HepG2 (cell line): ENCODE data around the gene ITGAE. TPM values are rescaled to one million over a fixed set of nuclear protein-coding genes. Genes with fewer than 3 reads are reported as not detected.

Experiments
- HNRNPH1 ChIP-seq: fragments of 200-400 bp; formaldehyde crosslinking; optimal IDR thresholded peaks from 2 replicates; pipeline ENCODE3; 2017; ENCODE audit warnings: mild to moderate bottlenecking, low read depth, low read length
- HOXA9 ChIP-seq: sonication (generic); formaldehyde crosslinking; IDR thresholded peaks from 2 replicates; pipeline ENCODE4 v1.8.1; 2022; ENCODE audit warnings: missing genetic modification reagents, mild to moderate bottlenecking, moderate library complexity, borderline replicate concordance
- KLF9 ChIP-seq: IDR thresholded peaks from 2 replicates; pipeline ENCODE4 v1.6.1; 2016; ENCODE audit warnings: low read depth
- MED1 ChIP-seq: sonication (generic); formaldehyde crosslinking; IDR thresholded peaks from 2 replicates; pipeline ENCODE4 v1.4.0; 2020; ENCODE audit warnings: missing genetic modification reagents
- NFKB2 ChIP-seq: sonication (generic); formaldehyde crosslinking; IDR thresholded peaks from 2 replicates; pipeline ENCODE4 v1.4.0; 2020; ENCODE audit warnings: missing genetic modification reagents, borderline replicate concordance
- POLR2G ChIP-seq: fragments of 200-400 bp; formaldehyde crosslinking; IDR thresholded peaks from 2 replicates; pipeline ENCODE4 v1.6.1; 2018; ENCODE audit warnings: mild to moderate bottlenecking, low read depth, low read length, moderate library complexity
- ZFX ChIP-seq: sonication (generic); formaldehyde crosslinking; IDR thresholded peaks from 2 replicates; pipeline ENCODE4 v1.4.0; 2020; ENCODE audit warnings: mild to moderate bottlenecking, low read depth, missing genetic modification reagents, moderate library complexity
- ZNF205 ChIP-seq: IDR thresholded peaks from 2 replicates; pipeline ENCODE4 v1.6.1; 2018; ENCODE audit warnings: missing biosample characterization, missing genetic modification reagents
- ZNF549 ChIP-seq: sonication (generic); formaldehyde crosslinking; IDR thresholded peaks from 2 replicates; pipeline ENCODE4 v1.5.0; 2020; ENCODE audit warnings: missing genetic modification reagents
- polyA plus RNA-seq, 8 experiments: library from polyadenylated mRNA; depleted of rRNA in 3 of 8; stranded (reverse) in 7 of 8; unstranded in 1 of 8; fragments of >200 nt; fragmentation: Illumina TruSeq in 4 of 8; extraction: Trizol in 4 of 8; gene quantifications; 2 replicates each; pipeline versions ENCODE4 v1.2.1 to v1.2.3, GENCODE V29; 2011 to 2016; ENCODE audit warnings: low read depth in 4 of 8, missing spikeins in 1 of 8, mixed read lengths in 1 of 8; ENCODE audit not compliant: insufficient read depth in 1 of 8
- total RNA-seq, 5 experiments: library from RNA; depleted of rRNA; stranded (reverse); fragments of >200 nt; fragmentation: Illumina TruSeq; extraction: Trizol; gene quantifications; 2 replicates each; pipeline ENCODE4 v1.2.3, GENCODE V29; 2016; ENCODE audit warnings: low read depth in 1 of 5
- TF ChIP-seq, protein P1 (sequence below): sonication (generic); formaldehyde crosslinking; IDR thresholded peaks from 2 replicates; pipeline ENCODE4 v1.5.0; 2020; ENCODE audit warnings: mild to moderate bottlenecking, missing genetic modification reagents, borderline replicate concordance
- TF ChIP-seq, protein P2 (sequence below): IDR thresholded peaks from 2 replicates; pipeline ENCODE4 v1.6.1; 2016
- TF ChIP-seq, protein P3 (sequence below): sonication (generic); formaldehyde crosslinking; IDR thresholded peaks from 2 replicates; pipeline ENCODE4 v1.4.0; 2020; ENCODE audit warnings: missing genetic modification reagents
- TF ChIP-seq, protein P4 (sequence below): sonication (generic); formaldehyde crosslinking; IDR thresholded peaks from 2 replicates; pipeline ENCODE4 v1.8.1; 2023; ENCODE audit warnings: mild to moderate bottlenecking, moderate library complexity, missing genetic modification reagents
- TF ChIP-seq, protein P5 (sequence below): sonication (generic); formaldehyde crosslinking; IDR thresholded peaks from 2 replicates; pipeline ENCODE4 v1.5.0; 2020; ENCODE audit warnings: missing genetic modification reagents
- TF ChIP-seq, protein P6 (sequence below): sonication (generic); formaldehyde crosslinking; IDR thresholded peaks from 2 replicates; pipeline ENCODE4 v1.4.0; 2020; ENCODE audit warnings: missing genetic modification reagents, borderline replicate concordance

Gene ITGAE
- total and polyA plus RNA-seq, 2 of the 13 experiments (the other 11 are each of a cell fraction or from before 2014, with no cell fraction given), result 42.3 to 49.0 TPM

DNA sequence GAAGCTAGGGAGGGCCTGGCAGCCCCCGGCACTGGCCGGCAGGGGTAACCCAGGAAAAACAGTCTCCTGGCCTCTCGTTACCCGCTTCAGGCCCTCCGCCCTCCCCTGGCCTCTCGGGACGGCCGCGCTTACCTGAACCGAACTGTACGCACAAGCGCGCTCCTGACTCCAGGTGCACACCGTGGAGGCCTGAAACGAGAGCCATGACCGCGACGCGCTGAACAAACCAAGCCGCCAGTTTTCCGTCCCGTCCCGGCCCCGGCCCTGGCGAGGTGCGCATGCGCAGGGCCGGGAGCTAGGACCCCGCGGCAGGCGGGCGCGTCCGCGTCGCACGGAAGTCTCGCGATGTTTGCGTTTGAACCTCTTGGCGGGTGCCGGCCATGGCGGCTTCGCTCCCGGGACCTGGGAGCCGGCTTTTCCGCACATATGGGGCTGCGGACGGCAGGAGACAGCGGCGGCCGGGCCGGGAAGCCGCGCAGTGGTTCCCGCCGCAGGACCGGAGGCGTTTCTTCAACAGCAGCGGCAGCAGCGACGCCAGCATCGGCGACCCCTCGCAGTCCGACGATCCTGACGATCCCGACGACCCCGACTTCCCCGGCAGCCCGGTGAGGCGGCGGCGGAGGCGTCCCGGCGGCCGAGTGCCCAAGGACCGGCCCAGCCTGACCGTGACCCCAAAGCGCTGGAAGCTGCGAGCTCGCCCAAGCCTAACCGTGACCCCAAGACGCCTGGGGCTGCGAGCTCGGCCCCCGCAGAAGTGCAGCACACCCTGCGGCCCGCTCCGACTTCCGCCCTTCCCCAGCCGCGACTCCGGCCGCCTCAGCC is 77.2 kb downstream of the ITGAE start, which contains the start of gene HASPIN (continued):
- TF ChIP-seq, protein P1, sequence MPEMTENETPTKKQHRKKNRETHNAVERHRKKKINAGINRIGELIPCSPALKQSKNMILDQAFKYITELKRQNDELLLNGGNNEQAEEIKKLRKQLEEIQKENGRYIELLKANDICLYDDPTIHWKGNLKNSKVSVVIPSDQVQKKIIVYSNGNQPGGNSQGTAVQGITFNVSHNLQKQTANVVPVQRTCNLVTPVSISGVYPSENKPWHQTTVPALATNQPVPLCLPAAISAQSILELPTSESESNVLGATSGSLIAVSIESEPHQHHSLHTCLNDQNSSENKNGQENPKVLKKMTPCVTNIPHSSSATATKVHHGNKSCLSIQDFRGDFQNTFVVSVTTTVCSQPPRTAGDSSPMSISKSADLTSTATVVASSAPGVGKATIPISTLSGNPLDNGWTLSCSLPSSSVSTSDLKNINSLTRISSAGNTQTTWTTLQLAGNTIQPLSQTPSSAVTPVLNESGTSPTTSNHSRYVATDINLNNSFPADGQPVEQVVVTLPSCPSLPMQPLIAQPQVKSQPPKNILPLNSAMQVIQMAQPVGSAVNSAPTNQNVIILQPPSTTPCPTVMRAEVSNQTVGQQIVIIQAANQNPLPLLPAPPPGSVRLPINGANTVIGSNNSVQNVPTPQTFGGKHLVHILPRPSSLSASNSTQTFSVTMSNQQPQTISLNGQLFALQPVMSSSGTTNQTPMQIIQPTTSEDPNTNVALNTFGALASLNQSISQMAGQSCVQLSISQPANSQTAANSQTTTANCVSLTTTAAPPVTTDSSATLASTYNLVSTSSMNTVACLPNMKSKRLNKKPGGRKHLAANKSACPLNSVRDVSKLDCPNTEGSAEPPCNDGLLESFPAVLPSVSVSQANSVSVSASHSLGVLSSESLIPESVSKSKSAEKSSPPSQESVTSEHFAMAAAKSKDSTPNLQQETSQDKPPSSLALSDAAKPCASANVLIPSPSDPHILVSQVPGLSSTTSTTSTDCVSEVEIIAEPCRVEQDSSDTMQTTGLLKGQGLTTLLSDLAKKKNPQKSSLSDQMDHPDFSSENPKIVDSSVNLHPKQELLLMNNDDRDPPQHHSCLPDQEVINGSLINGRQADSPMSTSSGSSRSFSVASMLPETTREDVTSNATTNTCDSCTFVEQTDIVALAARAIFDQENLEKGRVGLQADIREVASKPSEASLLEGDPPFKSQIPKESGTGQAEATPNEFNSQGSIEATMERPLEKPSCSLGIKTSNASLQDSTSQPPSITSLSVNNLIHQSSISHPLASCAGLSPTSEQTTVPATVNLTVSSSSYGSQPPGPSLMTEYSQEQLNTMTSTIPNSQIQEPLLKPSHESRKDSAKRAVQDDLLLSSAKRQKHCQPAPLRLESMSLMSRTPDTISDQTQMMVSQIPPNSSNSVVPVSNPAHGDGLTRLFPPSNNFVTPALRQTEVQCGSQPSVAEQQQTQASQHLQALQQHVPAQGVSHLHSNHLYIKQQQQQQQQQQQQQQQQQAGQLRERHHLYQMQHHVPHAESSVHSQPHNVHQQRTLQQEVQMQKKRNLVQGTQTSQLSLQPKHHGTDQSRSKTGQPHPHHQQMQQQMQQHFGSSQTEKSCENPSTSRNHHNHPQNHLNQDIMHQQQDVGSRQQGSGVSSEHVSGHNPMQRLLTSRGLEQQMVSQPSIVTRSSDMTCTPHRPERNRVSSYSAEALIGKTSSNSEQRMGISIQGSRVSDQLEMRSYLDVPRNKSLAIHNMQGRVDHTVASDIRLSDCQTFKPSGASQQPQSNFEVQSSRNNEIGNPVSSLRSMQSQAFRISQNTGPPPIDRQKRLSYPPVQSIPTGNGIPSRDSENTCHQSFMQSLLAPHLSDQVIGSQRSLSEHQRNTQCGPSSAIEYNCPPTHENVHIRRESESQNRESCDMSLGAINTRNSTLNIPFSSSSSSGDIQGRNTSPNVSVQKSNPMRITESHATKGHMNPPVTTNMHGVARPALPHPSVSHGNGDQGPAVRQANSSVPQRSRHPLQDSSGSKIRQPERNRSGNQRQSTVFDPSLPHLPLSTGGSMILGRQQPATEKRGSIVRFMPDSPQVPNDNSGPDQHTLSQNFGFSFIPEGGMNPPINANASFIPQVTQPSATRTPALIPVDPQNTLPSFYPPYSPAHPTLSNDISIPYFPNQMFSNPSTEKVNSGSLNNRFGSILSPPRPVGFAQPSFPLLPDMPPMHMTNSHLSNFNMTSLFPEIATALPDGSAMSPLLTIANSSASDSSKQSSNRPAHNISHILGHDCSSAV (CRISPR knock-in tag), result no peak
- TF ChIP-seq, protein P2, sequence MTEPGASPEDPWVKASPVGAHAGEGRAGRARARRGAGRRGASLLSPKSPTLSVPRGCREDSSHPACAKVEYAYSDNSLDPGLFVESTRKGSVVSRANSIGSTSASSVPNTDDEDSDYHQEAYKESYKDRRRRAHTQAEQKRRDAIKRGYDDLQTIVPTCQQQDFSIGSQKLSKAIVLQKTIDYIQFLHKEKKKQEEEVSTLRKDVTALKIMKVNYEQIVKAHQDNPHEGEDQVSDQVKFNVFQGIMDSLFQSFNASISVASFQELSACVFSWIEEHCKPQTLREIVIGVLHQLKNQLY, result no peak
- TF ChIP-seq HOXA9 (CRISPR knock-in tag), result peak; percentile 69; the same call in 1 of the 2 replicates
- TF ChIP-seq, protein P3, sequence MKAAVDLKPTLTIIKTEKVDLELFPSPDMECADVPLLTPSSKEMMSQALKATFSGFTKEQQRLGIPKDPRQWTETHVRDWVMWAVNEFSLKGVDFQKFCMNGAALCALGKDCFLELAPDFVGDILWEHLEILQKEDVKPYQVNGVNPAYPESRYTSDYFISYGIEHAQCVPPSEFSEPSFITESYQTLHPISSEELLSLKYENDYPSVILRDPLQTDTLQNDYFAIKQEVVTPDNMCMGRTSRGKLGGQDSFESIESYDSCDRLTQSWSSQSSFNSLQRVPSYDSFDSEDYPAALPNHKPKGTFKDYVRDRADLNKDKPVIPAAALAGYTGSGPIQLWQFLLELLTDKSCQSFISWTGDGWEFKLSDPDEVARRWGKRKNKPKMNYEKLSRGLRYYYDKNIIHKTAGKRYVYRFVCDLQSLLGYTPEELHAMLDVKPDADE (CRISPR knock-in tag), result no peak
- TF ChIP-seq, protein P4, sequence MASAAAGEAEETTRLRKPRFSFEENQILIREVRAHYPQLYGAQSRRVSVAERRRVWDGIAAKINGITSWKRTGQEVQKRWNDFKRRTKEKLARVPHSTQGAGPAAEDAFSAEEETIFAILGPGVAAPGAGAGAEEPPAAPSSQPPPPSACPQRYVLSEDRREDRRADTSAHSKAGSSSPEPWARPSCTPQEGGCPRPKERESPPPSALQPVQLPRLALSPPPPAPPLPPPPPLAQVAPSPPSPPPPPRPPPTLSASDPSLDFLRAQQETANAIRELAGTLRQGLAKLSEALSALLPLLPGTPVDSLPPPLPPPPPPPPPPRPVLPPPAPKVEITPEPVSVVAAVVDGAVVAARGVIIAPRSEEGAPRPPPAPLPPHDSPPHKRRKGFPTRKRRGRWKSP (CRISPR knock-in tag), result no peak; the same call in 1 of the 2 replicates
- peak; percentile 55; the same call in 1 of the 2 replicates for TF ChIP-seq MED1 (CRISPR knock-in tag)
- TF ChIP-seq, protein P5, sequence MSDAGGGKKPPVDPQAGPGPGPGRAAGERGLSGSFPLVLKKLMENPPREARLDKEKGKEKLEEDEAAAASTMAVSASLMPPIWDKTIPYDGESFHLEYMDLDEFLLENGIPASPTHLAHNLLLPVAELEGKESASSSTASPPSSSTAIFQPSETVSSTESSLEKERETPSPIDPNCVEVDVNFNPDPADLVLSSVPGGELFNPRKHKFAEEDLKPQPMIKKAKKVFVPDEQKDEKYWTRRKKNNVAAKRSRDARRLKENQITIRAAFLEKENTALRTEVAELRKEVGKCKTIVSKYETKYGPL (CRISPR knock-in tag), result no peak
- peak; percentile 41; the same call in 1 of the 2 replicates for TF ChIP-seq KLF9 (CRISPR knock-in tag)
- TF ChIP-seq, protein P6, sequence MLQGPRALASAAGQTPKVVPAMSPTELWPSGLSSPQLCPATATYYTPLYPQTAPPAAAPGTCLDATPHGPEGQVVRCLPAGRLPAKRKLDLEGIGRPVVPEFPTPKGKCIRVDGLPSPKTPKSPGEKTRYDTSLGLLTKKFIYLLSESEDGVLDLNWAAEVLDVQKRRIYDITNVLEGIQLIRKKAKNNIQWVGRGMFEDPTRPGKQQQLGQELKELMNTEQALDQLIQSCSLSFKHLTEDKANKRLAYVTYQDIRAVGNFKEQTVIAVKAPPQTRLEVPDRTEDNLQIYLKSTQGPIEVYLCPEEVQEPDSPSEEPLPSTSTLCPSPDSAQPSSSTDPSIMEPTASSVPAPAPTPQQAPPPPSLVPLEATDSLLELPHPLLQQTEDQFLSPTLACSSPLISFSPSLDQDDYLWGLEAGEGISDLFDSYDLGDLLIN (CRISPR knock-in tag), result no peak
- TF ChIP-seq ZNF549 (CRISPR knock-in tag), result no peak
- 0 out of 2 replicates have a peak, but pooled peaks have one; percentile 62 for TF ChIP-seq NFKB2 (CRISPR knock-in tag)
- peak; percentile 99 for TF ChIP-seq ZFX (CRISPR knock-in tag)
- peak; percentile 60 for TF ChIP-seq ZNF205 (CRISPR knock-in tag)
- TF ChIP-seq HNRNPH1, result peak; percentile 51
- TF ChIP-seq POLR2G, result peak; percentile 87
